NOMO-1 treated with dmso at 0.1 percent for 144 hours (cell line): Measurements from ENCODE around the gene RANBP17.
A peak's percentile ranks its signal among the peaks of the same experiment; 100 is the strongest.
"Not testable (repeated sequence)": the region's sequence is repeated elsewhere in the genome, so short reads cannot be mapped to it uniquely, and the experiment has no call there.

Experiments
- DNase-seq: peaks from one replicate; lab custom pipeline; 2025; ENCODE audit not compliant: unreplicated experiment; lab: John Stamatoyannopoulos, UW

Gene RANBP17

GRCh38 chr5:171149333-171149732 is 287.5 kb downstream of the RANBP17 start:
- no peak for DNase-seq

- DNase-seq, result no peak
Measured at GRCh38 chr5:171149772-171150171, 288.0 kb downstream of the RANBP17 start.

DNA sequence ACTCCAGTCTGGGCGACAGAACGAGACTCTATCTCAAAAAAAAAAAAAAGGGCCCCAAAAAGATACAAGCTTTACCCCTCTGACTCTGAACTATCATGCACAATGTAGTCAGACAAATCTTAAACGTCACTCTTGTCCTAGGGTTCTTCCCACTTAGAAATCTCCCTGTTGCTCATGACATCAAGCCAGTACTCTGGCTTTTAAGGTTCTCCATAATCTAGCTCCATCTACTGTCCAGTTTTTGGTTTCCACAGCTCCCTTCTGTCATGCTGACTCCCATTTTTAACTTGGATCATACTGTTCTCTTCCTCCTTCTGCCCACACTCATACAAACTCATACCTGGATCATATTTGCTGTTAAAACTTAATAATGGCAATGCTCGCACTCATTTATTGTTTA is 290.6 kb downstream of the RANBP17 start:
- no peak for DNase-seq

- no peak for DNase-seq
Measured at GRCh38 chr5:171155621-171156020, 293.8 kb downstream of the RANBP17 start.

- no peak for DNase-seq
Measured at GRCh38 chr5:171157276-171157675, 295.5 kb downstream of the RANBP17 start.

DNA sequence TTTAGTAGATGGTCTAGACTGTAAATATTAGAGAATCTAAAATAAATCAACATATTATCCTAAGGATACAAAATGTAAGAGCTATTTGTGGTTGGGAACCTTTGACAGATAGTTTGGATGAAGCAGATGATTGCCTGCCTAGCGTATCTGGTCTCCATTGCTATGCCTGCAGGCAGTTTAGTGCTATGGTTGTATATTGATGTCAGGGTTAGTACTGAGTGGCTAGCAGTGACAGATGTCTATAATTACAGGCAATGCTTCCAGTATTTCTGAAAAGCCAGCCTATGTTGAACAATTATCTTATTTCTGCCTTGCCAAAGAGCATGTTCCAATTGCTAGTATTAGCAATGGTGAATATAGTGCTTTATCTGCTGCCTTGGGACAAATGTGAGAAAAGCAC is 296.0 kb downstream of the RANBP17 start:
- DNase-seq, result no peak

DNA sequence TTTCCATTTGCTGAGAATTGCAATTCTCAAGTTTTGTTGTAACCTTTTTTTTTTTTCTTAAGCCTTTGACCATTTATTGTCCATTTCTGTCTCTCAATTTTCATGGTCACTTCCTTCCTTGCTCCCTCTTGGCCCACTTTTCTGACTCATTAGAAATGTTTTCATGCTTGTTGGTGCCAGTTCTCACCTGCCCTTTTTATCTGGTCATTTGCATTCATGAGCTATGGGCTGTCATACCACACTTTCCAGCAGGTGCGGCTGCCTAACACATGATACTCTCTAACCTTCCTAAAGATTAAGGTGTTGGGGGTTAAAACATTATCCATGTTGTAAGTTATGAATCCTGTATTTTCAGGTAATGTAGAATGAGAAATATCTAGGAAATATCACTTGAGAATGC is 296.8 kb downstream of the RANBP17 start:
- DNase-seq, result no peak

GRCh38 chr5:171162165-171162564 is 300.3 kb downstream of the RANBP17 start:
- DNase-seq, result no peak

- no peak for DNase-seq
Measured at GRCh38 chr5:171162596-171162995, 300.8 kb downstream of the RANBP17 start.

DNA sequence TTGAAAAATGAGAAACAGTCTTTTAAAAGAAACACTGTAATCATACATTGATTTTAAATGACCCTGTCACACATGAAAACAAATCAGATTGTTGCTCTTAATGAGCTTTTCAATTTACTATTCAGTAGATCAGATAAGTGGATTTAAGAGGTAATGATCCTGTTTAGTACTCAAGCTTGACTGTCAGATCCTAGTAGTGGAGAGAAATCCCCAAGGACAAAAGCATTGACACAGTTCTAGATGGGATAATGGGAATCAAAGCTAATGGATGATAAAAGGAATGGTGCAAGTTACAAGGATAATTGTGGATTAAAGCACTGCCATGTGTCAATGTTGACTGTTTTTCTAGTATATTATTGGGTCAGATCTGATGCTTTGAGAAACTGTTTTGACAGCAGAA is 304.9 kb downstream of the RANBP17 start:
- DNase-seq, result no peak

DNA sequence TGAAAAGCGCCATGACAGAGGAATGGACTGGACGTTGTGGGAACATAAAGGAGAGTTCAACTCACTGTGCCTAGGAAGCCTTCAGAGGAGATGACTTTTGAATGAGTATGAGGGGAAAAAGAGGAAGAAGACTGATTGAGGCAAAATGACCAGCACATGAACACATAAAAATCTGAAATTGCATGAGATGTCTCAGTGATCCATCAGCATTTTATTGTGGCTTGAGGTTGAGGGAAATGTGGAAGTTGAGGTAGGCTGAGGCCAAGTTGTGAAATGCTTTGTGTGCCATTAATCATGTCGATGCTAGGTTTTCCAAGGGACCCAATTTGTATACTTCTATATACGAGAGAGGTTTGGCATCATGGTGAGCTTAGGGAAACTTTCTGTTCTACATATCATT is 306.4 kb downstream of the RANBP17 start:
- DNase-seq, result peak; percentile 86

GRCh38 chr5:171174960-171175359 is 313.1 kb downstream of the RANBP17 start:
- DNase-seq, result not testable (repeated sequence)

DNA sequence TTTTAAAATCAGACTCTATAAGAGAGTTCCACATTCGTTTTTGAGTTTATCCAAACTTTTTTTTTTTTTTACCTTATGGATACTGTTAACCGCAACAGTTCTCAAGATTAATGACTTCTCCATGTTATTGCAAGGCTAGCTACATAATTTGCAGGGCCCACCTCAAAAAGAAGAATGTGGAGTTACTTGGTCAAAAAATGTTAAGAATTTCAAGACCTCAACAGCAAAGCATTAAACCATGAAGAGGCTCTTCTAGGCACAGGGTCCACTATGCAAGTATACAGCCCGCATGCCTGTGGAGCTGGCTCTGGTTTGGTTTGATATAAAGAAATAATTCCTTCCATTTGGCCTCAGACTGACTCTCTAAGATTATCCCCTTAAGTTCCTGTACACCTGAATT is 313.9 kb downstream of the RANBP17 start:
- no peak for DNase-seq

GRCh38 chr5:171178190-171178589 is 316.4 kb downstream of the RANBP17 start:
- not testable (repeated sequence) for DNase-seq

DNA sequence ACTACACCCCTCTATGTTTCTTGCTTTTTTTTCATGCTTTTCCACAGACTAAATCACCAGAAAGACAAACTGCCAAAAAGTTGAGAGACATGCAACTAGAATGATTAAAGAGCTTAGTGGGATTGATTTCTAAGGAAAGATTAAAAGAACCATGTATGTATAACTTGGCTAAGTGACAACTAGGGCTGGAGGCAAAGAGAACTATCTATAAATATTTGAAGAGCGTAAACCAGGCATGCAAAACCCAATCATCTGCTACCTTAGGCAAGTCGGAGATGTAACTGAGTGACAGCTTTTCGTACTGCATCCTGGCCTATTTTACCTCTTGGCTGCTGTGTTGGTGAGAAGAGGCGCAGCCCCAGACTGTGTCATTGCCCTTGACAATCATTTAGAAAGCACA is 326.2 kb downstream of the RANBP17 start:
- no peak for DNase-seq

DNA sequence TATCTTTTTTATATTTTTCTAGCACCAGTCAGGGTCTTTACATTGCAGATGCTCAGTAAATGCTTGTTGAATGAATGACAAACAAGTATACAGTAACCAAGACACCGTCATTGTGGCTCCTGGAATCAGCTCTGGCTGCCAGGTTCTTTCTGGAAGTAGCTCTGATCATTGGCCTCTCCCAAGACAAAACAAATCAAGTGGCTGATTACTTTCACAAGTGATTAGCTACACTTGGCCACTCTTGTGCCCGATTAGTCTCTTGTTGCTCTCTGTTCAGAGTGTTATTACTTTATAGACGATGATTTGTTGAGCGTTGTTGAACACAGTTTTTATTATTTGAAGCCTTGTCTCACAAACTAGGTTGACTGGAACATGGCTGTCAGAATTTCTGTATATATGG is 327.6 kb downstream of the RANBP17 start:
- no peak for DNase-seq

DNA sequence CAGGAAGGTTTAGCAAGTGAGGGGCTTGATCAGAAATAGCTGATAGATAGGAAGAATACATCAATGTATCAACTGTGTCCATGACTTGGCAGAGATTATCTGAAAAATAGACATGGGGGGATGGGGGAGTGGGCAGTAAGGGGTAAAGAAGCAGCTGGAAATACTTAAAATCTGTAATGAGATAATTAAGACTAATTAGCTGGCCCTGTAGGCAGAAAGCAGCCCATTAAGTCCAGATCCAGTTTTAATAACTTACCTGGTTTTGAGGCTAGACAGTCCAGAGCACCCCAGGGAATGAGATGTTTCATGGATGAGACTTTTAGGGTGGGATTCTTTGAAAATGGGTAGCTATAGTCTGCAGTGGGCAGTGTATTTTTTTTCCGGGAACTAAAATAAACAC is 330.3 kb downstream of the RANBP17 start:
- no peak for DNase-seq

DNA sequence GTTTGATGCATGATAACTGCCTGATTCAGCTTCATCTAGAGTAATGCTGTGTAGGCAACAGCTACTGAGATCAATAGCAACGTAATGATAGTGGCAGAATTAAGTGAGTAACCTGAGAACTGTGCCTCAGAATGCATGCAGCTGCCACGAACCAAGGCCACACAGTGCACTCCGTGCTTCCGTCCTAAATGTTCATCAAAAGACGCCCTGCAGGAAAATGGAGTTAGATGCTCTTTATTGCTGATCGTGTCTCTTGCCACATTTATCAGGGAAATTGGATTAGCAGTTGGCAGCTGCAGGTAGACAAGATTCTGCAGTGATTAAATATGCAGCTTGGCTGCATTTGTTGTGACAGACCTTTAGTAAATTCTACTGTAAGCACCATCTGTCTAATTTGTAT is 339.5 kb downstream of the RANBP17 start:
- DNase-seq, result no peak

GRCh38 chr5:171205375-171205774 is 343.6 kb downstream of the RANBP17 start:
- no peak for DNase-seq

DNA sequence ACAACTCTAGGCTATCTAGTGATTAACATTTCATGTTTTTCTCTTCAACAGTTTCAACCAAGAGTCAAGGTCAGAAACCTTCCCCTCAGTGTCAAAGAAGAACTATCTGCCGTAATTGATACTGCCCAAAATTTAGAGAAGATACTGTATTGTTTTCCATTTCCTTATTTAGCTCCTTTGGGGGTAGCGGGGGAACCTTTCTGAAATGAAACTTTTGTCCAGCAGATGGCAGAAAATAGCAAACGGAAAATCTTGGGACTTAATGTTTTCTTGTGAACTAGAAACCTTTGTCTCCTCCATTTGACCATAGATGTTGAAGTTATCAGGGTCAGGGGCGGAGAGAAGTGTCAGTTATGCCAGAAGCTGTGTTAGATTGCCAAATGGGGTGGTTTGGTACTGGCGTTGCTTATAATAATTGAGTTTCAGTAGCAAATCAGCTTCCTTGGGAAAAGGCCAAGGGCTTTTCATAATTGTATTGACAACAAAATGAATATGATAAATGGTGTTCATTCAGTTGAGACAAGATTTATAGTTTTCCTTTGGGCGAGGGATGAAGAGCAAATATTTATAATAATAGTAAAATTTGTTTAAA is 345.5 kb downstream of the RANBP17 start:
- DNase-seq, result peak; percentile 30

DNA sequence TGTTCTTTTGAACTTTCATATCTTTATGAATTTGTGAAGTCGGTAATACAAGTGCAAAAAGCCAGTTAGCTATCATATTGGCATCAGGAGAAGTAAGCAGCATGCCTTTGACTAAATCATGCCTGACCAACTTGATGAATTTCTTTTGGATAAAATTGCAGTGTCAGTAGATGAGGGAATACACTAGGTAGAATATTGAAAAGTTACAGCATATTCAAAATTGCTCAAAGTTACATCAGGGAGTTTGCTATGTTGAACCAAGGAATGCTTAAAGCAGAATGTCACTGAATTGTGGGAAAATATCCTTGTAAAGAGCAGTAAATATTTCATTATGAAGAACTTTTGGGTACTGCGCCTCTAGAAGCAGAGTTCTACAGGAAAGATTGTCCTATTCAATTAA is 360.1 kb downstream of the RANBP17 start:
- DNase-seq, result no peak

DNA sequence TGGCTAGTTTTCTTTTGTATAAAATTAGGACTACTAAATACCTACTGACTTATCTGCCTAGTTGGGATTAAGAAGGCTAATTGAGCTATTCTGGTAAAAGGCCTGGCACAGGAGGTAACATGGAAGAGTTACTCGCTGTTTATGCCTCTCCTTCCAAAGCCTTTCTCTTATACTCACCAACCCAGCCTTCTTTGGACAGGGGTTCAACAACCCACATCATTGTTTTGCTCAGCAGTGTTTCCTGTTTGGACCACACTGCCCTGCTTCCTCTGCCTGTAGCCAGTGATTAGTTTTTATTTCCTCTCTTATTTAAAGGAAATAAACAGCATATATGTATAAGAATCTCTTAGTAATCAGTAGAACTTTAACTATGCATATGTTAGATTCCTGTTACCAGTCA is 362.1 kb downstream of the RANBP17 start:
- DNase-seq, result no peak

GRCh38 chr5:171226096-171226754 is 364.4 kb downstream of the RANBP17 start:
- DNase-seq, result no peak
